HG02970 (cell line): ENCODE measurements around the gene CCKAR.

Experiments used
- ATAC-seq: cut with Tn5 transposase; IDR thresholded peaks from one replicate; pipeline ENCODE4 v1.9.1; 2021; ENCODE audit warnings: mild to moderate bottlenecking, moderate library complexity, moderate number of reproducible peaks; ENCODE audit not compliant: unreplicated experiment, low FRiP score

The CCKAR gene

GRCh38 chr4:26462874-26463273 is 27.4 kb downstream of the CCKAR start:
- no peak for ATAC-seq

GRCh38 chr4:26459756-26460530 is 30.3 kb downstream of the CCKAR start:
- no peak for ATAC-seq

- no peak for ATAC-seq
Measured at GRCh38 chr4:26459054-26459755, 31.1 kb downstream of the CCKAR start.

GRCh38 chr4:26458157-26458561 is 32.1 kb downstream of the CCKAR start:
- ATAC-seq: no peak

GRCh38 chr4:26457412-26457811 is 32.9 kb downstream of the CCKAR start:
- no peak for ATAC-seq

- no peak for ATAC-seq
Measured at GRCh38 chr4:26455571-26455970, 34.7 kb downstream of the CCKAR start.

GRCh38 chr4:26454961-26455360 is 35.3 kb downstream of the CCKAR start:
- no peak for ATAC-seq

- ATAC-seq: no peak
Measured at GRCh38 chr4:26452565-26453531, 37.4 kb downstream of the CCKAR start.

- ATAC-seq: no peak
Measured at GRCh38 chr4:26451597-26451996, 38.7 kb downstream of the CCKAR start.

GRCh38 chr4:26450418-26450817 is 39.9 kb downstream of the CCKAR start:
- no peak for ATAC-seq

GRCh38 chr4:26447378-26447777 is 42.9 kb downstream of the CCKAR start:
- ATAC-seq: no peak

- no peak for ATAC-seq
Measured at GRCh38 chr4:26441771-26442170, 48.5 kb downstream of the CCKAR start.

GRCh38 chr4:26441102-26441501 is 49.2 kb downstream of the CCKAR start:
- ATAC-seq: no peak

- no peak for ATAC-seq
Measured at GRCh38 chr4:26434030-26434639, 56.1 kb downstream of the CCKAR start.

GRCh38 chr4:26433556-26433955 is 56.7 kb downstream of the CCKAR start:
- ATAC-seq: no peak

- no peak for ATAC-seq
Measured at GRCh38 chr4:26432419-26432818, 57.9 kb downstream of the CCKAR start.

GRCh38 chr4:26431461-26432180 is 58.7 kb downstream of the CCKAR start:
- ATAC-seq: no peak
